Naive thymus-derived CD8-positive, alpha-beta T cell (primary cell): Measurements from ENCODE around the gene IFT27. TPM values are rescaled to one million over a fixed set of nuclear protein-coding genes. Genes with fewer than 3 reads are reported as not detected.

Source experiments
- ATAC-seq, 2 donors: fragments of 150-1000 bp; cut with Tn5 transposase in 1 of 2; sonication (Bioruptor Pico), chemical (Tn5 transposase) in 1 of 2; 1 replicate in 1 of 2; 2 replicates in 1 of 2; pipeline ENCODE4 v1.10.0; 2021; ENCODE audit warnings: mild to moderate bottlenecking in 2 of 2, moderate library complexity in 2 of 2
- POLR2A ChIA-PET: fragments of 350-600 bp; sonication (Branson Sonifier 250); formaldehyde crosslinking; loops from one replicate; lab custom pipeline; 2021; ENCODE audit warnings: antibody characterized with exemption; lab: Charles Lee
- DNase-seq, 10 donors: peaks; one replicate each; pipeline versions ENCODE4 v3.0.0 to v3.0.0-alpha.2; 2020 to 2022
- H3K27ac Mint-ChIP-seq, 10 donors: one replicate each; pipeline ENCODE4 v1.8.0; 2020 to 2022; ENCODE audit warnings: mild to moderate bottlenecking in 10 of 10, mixed read lengths in 10 of 10, moderate library complexity in 4 of 10, inconsistent platforms in 1 of 10
- H3K27me3 Mint-ChIP-seq, 5 donors: one replicate each; pipeline ENCODE4 v1.8.0; 2021 to 2022; ENCODE audit warnings: mixed read lengths in 5 of 5
- H3K36me3 Mint-ChIP-seq, 3 donors: one replicate each; pipeline ENCODE4 v1.8.0; 2020 to 2022; ENCODE audit warnings: mixed read lengths in 3 of 3, mild to moderate bottlenecking in 2 of 3, inconsistent platforms in 1 of 3
- H3K4me1 Mint-ChIP-seq, 4 donors: one replicate each; pipeline ENCODE4 v1.8.0; 2021 to 2022; ENCODE audit warnings: mixed read lengths in 4 of 4
- H3K4me3 Mint-ChIP-seq, 10 donors: one replicate each; pipeline ENCODE4 v1.8.0; 2020 to 2022; ENCODE audit warnings: mild to moderate bottlenecking in 10 of 10, mixed read lengths in 10 of 10, moderate library complexity in 6 of 10, inconsistent platforms in 1 of 10
- H3K9me3 Mint-ChIP-seq, 9 donors: one replicate each; pipeline ENCODE4 v1.8.0; 2020 to 2022; ENCODE audit warnings: mixed read lengths in 9 of 9, mild to moderate bottlenecking in 3 of 9, inconsistent platforms in 1 of 9, moderate library complexity in 1 of 9
- polyA plus RNA-seq, 3 donors: library from polyadenylated mRNA; unstranded; fragments of 300-500 nt; fragmentation: Illumina TruSeq; gene quantifications; one replicate each; pipeline ENCODE4 v1.2.3, GENCODE V29; 2021
- total RNA-seq, 8 experiments: library from RNA in 2 of 8; stranded (reverse) in 2 of 8; gene quantifications; one replicate each; pipeline ENCODE4 v1.2.3 and lab custom pipeline; 2021 to 2026

IFT27 gene
- total and polyA plus RNA-seq, 5 experiments from 2014 or later, result 8.1 to 30.3 (median 10.0) TPM

DNA sequence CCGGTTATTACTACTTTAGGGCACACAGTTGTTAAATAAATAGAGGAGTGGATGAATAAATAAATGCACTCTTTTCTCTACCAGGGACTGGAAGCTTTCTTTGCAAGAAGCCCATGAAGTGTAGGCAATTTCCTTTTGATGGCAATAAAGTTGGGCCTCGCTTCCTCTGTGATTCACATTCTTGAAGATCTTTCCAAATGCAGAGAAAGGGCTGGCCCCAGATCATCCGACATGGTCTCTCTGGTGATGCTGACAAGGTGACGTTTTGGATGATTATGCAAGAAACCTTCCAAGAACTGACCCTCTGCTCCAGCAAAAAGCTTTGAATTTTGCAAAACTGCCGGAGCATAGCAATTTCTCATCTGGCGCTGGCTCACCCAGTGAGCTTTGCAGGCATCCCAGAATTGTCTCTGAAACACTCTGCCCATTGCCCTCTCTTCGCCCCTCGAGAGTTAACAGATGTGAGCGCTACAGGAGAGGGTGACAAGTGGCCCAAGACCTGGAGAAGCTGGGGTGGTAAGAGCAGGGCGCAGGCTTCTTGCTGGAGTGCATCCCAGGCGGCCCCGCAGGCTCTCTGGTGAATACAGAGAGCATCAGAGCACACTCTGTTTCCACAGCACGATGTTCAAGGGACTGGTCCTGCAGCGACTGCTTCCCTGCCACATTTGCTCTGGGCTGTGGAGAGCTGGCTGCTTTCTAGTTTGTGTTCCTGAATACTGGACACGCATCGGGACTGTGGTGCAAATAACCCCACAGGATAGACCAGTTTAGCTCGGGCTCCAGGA lies 11.5 kb upstream of the IFT27 start:
- POLR2A ChIA-PET, result interaction anchor here (1.1 kb wide), 1 partner anchor 11 kb away, joined by 5 read pairs; the partner anchor contains the start of gene IFT27
- H3K4me3 Mint-ChIP-seq, result no peak overlapping the region

DNA sequence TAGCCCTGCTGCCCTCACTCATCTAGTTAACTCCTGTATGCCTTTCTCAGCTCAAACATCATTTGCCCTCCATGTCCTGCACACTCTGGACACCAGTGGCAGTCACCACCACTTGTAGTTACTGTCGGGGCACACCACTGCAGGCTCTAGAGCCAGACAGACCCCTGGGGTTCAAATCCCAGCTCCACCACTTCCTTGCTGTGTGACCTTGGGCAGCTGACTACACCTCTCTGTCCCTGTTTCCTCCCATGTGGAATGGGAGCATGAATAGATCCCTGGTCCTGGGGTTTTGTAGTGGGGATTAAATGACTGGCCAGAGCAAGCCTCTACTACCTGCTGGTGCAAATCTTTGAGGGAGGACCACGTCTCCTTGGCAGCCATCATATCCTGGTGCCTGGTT lies 7.8 kb upstream of the IFT27 start:
- DNase-seq (no peak), ATAC-seq (no peak)
- H3K27me3 Mint-ChIP-seq, result peaks cover 2 to 18% (median 4%) of the 10 kb centered on the region in 5 donors
- peaks cover 5 to 13% (median 10%) of the 10 kb centered on the region in 4 donors for H3K4me1 Mint-ChIP-seq
- no peak overlapping the region for H3K4me3 Mint-ChIP-seq
- POLR2A ChIA-PET, result interaction anchor here (0.6 kb wide), 1 partner anchor 564 kb away, joined by 3 read pairs; no protein-coding TSS in a partner anchor
- no peaks in the 10 kb centered on the region for H3K36me3 Mint-ChIP-seq
- H3K27ac Mint-ChIP-seq, result no peak overlapping the region
- H3K9me3 Mint-ChIP-seq, result no peaks in the 10 kb centered on the region

More for the DNA sequence above, 11.5 kb upstream of the IFT27 start:
- Mint-ChIP-seq H3K27me3 (peaks cover 3 to 18% (median 8%) of the 10 kb centered on the region in 5 donors), H3K27ac (peak overlapping the region in 1 of 10 donors; percentile 29), H3K4me1 (peaks cover 0 to 5% (median 3%) of the 10 kb centered on the region in 4 donors), H3K36me3 (no peaks in the 10 kb centered on the region), H3K9me3 (no peaks in the 10 kb centered on the region)
- no peak for DNase-seq
- no peak for ATAC-seq

DNA sequence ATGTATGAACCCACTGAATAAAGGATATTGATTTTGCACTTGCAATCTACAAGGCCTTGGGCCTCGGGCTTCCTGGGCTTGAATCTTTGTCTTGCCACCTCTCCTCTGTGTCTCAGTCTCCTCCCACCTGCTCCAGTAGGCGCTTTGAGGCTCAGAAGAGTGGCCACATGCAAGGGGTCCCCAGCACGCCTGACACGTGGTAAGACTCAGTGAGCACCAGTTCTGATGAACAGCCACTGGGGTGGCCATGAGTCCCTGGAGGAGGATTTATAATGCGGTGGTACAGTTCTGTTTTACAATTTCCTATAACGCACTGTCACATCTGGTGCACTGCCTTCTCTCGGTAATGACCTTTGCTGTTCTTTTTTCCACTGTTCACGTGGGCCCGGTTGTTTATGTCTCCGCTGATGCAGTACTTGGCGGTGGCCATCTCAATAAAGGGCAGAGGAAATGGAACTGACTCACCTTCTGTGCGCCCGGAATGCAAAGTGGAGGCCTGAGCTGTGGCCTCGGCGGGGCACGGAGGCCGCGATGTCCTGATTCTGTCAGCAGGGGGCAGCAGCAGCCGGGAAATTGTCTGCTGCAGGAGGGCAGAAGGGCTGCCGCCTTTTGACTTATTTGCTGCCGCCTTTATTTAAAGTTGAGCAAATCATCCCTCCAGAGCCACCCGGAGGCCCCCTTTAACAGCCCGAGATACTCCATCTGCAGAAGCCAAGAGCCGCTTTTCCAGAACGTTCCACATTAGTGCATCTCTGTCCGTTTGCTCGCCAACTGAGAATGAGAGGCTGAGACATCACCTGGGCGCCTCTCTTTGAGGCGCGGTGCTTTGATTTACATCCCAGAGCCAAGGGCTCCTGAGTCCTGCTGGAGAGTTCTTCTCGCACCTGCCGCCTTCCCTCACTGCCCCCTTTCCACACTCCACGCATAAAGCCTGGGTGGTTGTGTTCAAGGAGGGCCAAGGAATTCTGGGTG lies 6.0 kb upstream of the IFT27 start:
- POLR2A ChIA-PET, result no interaction called here
- peaks cover 2 to 18% (median 4%) of the 10 kb centered on the region in 5 donors for H3K27me3 Mint-ChIP-seq
- H3K9me3 Mint-ChIP-seq, result no peaks in the 10 kb centered on the region

DNA sequence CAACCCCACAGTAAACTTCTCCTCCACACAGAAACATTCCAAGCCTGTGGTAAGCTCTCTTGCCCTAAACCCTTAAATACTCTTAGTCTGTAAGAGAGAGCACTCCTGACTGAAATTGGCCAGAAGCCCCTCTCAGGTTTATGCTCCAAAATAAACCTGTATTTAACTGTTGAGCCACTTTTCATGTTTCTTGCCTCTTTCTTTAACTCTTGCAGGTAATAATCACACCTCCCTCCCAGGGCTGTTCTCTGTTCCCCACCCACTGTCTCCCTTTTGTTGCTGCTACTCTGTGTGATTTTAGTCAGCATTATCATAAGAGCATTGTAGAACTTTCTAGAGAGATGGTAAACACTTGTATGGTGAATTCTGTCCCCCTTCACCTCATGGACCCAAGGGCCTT lies 2.1 kb upstream of the IFT27 start:
- H3K27ac Mint-ChIP-seq, result peak overlapping the region in 9 of 10 donors; percentile 47 to 97 (median 86)
- H3K4me1 Mint-ChIP-seq, result peaks cover 22 to 41% (median 35%) of the 10 kb centered on the region in 4 donors
- ATAC-seq (no peak), DNase-seq (no peak)
- H3K36me3 Mint-ChIP-seq, result no peaks in the 10 kb centered on the region
- no peaks in the 10 kb centered on the region for H3K9me3 Mint-ChIP-seq
- peak overlapping the region in 7 of 10 donors; percentile 16 to 45 (median 35) for H3K4me3 Mint-ChIP-seq
- POLR2A ChIA-PET, result no interaction called here
- H3K27me3 Mint-ChIP-seq, result no peaks in the 10 kb centered on the region

More for the DNA sequence above, 6.0 kb upstream of the IFT27 start:
- ATAC-seq (peak; percentile 93 to 96), DNase-seq (peak; percentile 70 to 90 (median 85))
- H3K4me1 Mint-ChIP-seq, result peaks cover 10 to 24% (median 20%) of the 10 kb centered on the region in 4 donors
- H3K36me3 Mint-ChIP-seq, result no peaks in the 10 kb centered on the region
- peak overlapping the region in 5 of 10 donors; percentile 12 to 59 (median 51) for H3K4me3 Mint-ChIP-seq
- H3K27ac Mint-ChIP-seq, result peak overlapping the region in 9 of 10 donors; percentile 61 to 88 (median 76)

DNA sequence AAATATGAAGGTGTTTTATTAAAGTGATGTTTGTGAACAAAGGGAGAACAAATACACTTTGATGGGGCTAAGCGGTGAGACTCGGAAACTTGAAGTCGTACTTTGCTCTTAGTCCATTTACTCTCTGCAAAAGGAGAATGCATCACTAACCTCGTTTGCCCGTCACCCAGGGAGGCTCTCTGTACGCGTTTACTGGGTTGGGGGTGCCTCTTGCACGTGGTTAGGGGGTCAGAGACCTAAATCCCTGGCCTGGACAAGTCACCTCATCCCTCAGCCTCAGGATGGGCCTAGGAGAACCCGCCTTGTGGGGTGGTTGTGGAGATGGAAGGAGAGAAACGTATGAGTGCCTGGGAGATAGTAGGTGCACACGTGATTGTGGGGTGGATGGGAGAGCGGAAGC lies 803 bp upstream of the IFT27 start:
- DNase-seq, result peak in 2 of 10 donors; percentile 10 to 30
- no peaks in the 10 kb centered on the region for H3K27me3 Mint-ChIP-seq
- peak overlapping the region; percentile 82 to 96 (median 92) for H3K4me3 Mint-ChIP-seq
- no peaks in the 10 kb centered on the region for H3K9me3 Mint-ChIP-seq
- POLR2A ChIA-PET, result interaction anchor here (0.7 to 2.4 kb wide), 11 partner anchors 8 to 831 kb away, joined by 3 to 14 read pairs (median 3); partner anchors contain the start of genes EIF3D and GGA1
- peak overlapping the region; percentile 94 to 99 (median 96) for H3K27ac Mint-ChIP-seq
- H3K36me3 Mint-ChIP-seq, result peaks cover 0 to 3% (median 0%) of the 10 kb centered on the region in 3 donors
- peaks cover 19 to 34% (median 29%) of the 10 kb centered on the region in 4 donors for H3K4me1 Mint-ChIP-seq
- peak; percentile 4 to 13 for ATAC-seq

DNA sequence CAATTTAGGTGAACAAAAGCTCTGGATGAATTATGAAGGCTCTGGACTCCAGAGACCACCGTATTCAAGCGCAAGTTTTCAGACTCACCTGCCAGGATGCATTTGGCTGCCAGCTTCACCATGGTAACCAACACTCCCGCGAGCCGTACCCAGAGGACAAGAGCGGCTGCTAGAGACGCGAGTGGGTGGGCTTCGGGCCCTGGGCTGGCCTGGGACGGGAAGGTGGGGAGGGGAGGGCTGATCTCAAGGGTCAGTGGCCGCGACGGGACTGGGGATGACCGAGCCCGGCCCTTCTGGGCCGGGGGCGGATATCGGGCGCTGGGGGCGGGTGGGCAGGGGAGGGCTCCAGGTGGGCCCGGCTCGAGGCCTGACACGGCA lies 344 bp downstream of the IFT27 start:
- peaks cover 24 to 41% (median 27%) of the 10 kb centered on the region in 4 donors for H3K4me1 Mint-ChIP-seq
- no peaks in the 10 kb centered on the region for H3K9me3 Mint-ChIP-seq

DNA sequence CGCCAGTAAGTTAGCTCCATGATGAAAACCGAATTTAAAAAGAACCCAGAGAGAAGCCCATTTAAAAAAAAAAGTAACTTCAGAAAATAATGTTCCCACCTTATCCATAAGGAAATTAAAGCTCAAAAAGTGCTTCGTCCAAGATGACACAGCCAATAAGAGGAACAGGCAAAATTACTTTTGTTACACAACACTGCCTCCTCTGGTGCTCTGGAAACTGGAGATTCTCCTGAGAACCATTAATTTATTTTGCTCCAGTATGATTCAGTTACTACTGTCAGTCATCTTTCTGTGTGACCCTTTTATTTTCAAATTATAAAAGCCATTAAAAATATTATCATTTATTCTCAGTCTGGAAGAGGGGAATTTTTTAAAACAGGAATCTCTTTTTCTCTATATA lies 2.0 kb downstream of the IFT27 start:
- POLR2A ChIA-PET, result interaction anchor here (0.7 kb wide), 1 partner anchor 468 kb away, joined by 4 read pairs; no protein-coding TSS in a partner anchor
- H3K27ac Mint-ChIP-seq, result peak overlapping the region in 3 of 10 donors; percentile 36 to 73 (median 48)

More for the DNA sequence above, 344 bp downstream of the IFT27 start:
- Mint-ChIP-seq H3K27ac (peak overlapping the region; percentile 91 to 99 (median 95)), H3K27me3 (no peaks in the 10 kb centered on the region), H3K4me3 (peak overlapping the region; percentile 82 to 96 (median 92)), H3K36me3 (peaks cover 0 to 7% (median 0%) of the 10 kb centered on the region in 3 donors)
- DNase-seq (peak; percentile 16 to 81 (median 54)), ATAC-seq (peak; percentile 15 to 22)
- POLR2A ChIA-PET, result interaction anchor here (0.9 to 2.4 kb wide), 14 partner anchors 12 to 833 kb away, joined by 3 to 14 read pairs (median 4); partner anchors contain the start of genes EIF3D, GGA1 and MFNG

DNA sequence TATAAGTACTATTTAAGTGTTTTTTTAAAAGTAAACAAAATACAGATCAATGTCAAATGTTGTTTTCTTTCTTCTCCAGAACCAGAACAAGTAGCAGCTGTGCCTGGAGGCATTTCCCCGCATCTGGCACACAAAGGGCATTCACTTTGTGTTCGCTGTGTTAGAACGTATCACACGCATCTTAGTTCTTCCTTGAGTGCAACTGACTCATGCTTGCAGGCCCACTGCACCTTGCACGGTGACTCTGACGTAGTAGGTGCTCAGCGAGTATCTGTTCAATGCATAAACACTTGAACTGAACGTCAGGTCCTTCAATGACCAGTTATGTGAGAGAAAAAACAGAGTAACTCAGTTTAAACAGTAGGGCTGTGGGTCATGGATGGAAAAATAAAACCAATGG lies 3.5 kb downstream of the IFT27 start:
- POLR2A ChIA-PET, result no interaction called here
- Mint-ChIP-seq H3K4me1 (peaks cover 21 to 39% (median 24%) of the 10 kb centered on the region in 4 donors), H3K27me3 (no peaks in the 10 kb centered on the region), H3K4me3 (no peak overlapping the region), H3K36me3 (peaks cover 0 to 7% (median 0%) of the 10 kb centered on the region in 3 donors), H3K27ac (peak overlapping the region in 2 of 10 donors; percentile 14 to 15), H3K9me3 (no peaks in the 10 kb centered on the region)
- DNase-seq (no peak), ATAC-seq (no peak)

More for the DNA sequence above, 2.0 kb downstream of the IFT27 start:
- Mint-ChIP-seq H3K27me3 (no peaks in the 10 kb centered on the region), H3K4me3 (peak overlapping the region in 1 of 10 donors; percentile 28), H3K9me3 (no peaks in the 10 kb centered on the region), H3K36me3 (peaks cover 0 to 7% (median 0%) of the 10 kb centered on the region in 3 donors), H3K4me1 (peaks cover 25 to 47% (median 29%) of the 10 kb centered on the region in 4 donors)
- ATAC-seq (no peak), DNase-seq (peak in 1 of 10 donors; percentile 9)

DNA sequence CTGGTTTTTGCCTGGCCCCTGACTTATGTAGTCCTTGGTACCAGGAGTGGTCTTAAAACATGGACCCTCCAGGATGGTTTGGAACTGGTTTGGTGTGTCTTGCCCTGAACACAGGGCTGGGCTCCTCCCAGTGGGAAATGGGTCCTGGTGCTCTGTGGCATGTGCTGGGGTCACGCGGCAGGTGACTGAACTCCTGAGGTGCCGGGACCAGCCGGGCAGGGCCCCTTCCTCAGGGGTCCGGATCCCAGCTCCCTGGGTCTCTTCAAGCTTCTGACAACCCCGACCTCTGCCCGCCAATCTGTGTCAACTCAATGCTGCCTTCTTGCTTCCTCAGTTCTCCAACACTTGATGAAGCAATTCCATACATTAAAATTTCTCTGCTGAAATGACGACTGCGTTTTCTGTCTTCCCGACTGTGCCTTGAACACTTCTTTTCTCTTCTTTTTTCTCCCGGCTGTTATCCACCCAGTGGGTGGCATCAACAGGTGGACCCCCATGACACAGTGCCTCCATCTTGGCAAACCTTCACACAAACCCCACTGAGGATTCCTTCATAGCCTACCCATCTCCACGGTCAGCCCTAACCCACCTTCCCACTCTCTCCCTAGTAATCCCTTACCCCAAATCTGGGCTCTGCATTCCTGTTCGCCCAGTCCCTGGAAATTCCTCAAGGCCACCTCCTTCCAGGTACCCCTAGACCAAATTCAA lies 4.4 kb downstream of the IFT27 start:
- Mint-ChIP-seq H3K36me3 (peaks cover 0 to 15% (median 4%) of the 10 kb centered on the region in 3 donors), H3K4me3 (no peak overlapping the region), H3K9me3 (no peaks in the 10 kb centered on the region), H3K4me1 (peaks cover 12 to 32% (median 16%) of the 10 kb centered on the region in 4 donors), H3K27ac (peak overlapping the region in 1 of 10 donors; percentile 77), H3K27me3 (no peaks in the 10 kb centered on the region)
- POLR2A ChIA-PET, result no interaction called here
- no peak for ATAC-seq
- no peak for DNase-seq

DNA sequence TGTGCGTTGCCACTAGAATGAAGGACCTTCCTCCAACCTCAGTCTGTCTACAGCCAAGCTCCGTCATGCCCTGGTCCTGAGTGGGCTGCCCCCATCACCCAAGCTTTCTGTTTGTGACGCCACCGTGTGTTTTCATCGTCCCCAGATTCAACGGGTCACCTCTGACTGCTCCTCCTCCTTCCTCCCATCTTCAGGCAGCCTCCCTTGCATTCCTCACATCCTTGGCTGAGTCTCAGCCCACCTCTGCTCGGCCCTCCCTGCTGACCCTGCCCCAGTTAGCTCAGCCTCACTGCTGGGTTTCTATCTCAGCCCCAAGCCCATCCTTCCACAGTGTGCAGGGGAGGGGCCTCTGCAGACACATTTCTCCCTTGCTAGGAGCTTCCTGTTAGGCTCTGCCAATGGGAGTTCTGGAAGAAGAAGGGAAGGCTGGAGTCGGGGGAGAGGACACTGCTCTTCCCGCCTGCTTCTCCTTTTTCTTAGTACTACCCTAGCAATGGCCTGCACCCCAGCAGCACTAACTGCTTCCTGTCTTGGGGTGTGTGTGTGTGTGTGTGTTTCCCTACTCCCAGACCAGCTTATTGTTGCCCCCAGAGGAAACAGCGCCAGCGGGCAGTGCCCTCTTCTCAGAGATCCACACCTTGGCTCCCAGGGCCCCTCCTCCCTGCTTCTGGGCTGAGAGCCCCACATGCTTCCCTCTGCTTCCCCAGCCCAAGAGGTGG lies 5.2 kb downstream of the IFT27 start:
- Mint-ChIP-seq H3K27ac (peak overlapping the region in 1 of 10 donors; percentile 50), H3K4me1 (peaks cover 9 to 28% (median 14%) of the 10 kb centered on the region in 4 donors), H3K36me3 (peaks cover 0 to 18% (median 4%) of the 10 kb centered on the region in 3 donors), H3K27me3 (no peaks in the 10 kb centered on the region), H3K9me3 (no peaks in the 10 kb centered on the region), H3K4me3 (no peak overlapping the region)
- DNase-seq (no peak), ATAC-seq (no peak)
- POLR2A ChIA-PET, result no interaction called here
